ENCODE data around the gene BLVRA. TPM values are rescaled to one million over a fixed set of nuclear protein-coding genes. Genes with fewer than 3 reads are reported as not detected.

BLVRA gene
- total RNA-seq, 1 donor, result 24.0 TPM

DNA sequence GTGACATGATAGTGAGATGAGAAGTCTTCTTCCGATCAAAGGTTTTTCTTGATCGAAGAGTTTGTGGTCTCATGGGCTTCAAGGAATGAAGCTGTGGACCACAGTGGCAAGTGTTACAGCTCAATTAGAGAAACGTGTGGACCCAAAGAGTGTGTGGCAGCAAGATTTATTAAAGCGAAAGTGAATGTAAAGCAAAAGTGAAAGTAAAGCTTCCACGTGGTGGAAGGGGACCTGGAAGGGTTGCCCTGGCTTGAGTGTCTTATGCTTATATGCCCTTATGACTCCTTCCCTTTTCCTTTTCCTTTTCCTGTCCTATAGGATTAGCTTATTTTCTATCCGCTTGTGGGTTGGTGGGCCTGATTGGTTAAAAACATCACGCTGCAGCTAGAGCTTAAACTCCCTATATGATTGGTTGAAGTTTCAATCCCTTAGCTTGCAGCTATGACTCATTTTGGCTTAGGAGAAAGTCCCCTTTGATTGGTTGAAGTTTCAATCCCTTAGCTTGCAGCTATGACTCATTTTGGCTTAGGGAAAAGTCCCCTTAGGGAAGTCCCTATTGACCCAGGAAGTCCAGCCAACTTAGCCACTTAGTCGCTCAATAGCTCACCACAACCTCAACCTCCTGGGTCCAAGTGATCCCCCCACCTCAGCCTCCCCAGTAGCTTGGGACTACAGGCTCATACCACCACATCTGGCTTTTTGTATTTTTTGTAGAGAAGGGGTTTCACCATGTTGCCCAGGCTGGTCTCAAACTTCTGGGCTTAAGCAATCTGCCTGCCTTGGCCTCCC is 76.2 kb downstream of the BLVRA start:
- no peak overlapping the region for H3K4me3 ChIP-seq (ENCODE audit: low read depth, low read length)
- TF ChIP-seq, protein P1, sequence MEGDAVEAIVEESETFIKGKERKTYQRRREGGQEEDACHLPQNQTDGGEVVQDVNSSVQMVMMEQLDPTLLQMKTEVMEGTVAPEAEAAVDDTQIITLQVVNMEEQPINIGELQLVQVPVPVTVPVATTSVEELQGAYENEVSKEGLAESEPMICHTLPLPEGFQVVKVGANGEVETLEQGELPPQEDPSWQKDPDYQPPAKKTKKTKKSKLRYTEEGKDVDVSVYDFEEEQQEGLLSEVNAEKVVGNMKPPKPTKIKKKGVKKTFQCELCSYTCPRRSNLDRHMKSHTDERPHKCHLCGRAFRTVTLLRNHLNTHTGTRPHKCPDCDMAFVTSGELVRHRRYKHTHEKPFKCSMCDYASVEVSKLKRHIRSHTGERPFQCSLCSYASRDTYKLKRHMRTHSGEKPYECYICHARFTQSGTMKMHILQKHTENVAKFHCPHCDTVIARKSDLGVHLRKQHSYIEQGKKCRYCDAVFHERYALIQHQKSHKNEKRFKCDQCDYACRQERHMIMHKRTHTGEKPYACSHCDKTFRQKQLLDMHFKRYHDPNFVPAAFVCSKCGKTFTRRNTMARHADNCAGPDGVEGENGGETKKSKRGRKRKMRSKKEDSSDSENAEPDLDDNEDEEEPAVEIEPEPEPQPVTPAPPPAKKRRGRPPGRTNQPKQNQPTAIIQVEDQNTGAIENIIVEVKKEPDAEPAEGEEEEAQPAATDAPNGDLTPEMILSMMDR (IDR thresholded peaks at IDR 0.05; ENCODE audit: insufficient read depth, low read length), result no peak
- peak; percentile 21 for DNase-seq (ENCODE audit: low read depth)

DNA sequence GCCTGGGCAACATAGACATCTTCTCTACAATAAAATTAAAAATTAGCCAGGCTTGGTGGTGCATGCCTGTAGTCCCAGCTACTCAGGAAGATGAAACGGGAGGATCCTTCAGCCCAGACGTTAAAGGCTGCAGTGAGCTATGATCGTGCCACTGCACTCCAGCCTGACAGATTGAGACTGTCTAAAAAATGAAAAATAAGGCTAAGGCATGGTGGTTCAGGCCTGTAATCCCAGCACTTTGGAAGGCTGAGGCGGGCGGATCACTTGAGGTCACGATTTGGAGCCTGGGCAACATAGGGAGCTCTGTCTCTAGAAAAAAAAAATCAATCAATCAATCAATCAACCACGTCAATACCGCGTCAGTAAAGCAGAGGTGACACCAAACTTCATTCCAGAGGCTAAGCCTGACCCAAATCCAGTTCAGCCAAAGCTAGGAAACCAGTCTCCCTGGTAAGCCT is 79.8 kb downstream of the BLVRA start:
- H3K4me3 ChIP-seq (ENCODE audit: low read depth, low read length), result no peak overlapping the region
- DNase-seq (ENCODE audit: low read depth), result no peak

DNA sequence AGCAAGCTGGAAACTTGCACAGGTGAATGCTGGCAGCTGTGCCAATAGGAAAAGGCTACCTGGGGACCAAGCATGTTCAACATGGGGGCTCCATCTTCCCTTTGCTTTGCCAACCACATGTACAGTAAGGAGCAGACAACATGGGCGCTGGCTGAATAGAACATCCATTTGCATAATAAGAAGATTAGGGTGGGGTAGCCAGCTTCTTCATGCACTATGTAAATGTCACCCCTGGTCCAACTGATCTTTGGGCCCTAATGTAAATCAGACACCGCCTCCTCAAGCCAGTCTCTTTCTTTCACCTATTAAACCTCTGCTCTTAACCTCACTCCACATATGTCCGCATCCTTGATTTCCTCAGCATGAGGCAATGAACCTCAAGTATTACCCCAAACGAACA is 84.8 kb downstream of the BLVRA start:
- H3K4me3 ChIP-seq (ENCODE audit: low read depth, low read length), result no peak overlapping the region
- TF ChIP-seq, protein P1 (IDR thresholded peaks at IDR 0.05; ENCODE audit: insufficient read depth, low read length), result no peak

More for the DNA sequence above, 79.8 kb downstream of the BLVRA start:
- TF ChIP-seq, protein P1 (IDR thresholded peaks at IDR 0.05; ENCODE audit: insufficient read depth, low read length), result no peak

DNA sequence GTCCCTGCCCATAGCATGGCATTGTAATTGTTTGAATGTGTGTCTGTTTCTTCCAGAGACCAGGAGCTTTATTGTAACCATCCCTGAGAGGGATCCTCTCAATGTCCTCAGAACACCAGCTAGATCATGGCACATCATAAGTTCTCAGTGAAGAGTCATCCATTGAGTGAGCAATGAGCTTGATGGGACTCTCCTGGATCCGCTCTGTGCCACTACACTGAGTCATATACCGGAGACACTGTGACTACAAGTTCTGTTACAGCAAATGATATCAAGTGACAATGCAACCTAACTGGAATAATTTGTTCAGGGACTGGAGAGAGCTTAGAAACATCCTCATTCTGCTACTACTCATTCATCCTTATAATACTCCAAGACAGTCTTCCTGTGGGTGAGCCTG is 85.8 kb downstream of the BLVRA start:
- TF ChIP-seq, protein P1 (IDR thresholded peaks at IDR 0.05; ENCODE audit: insufficient read depth, low read length), result no peak
- H3K4me3 ChIP-seq (ENCODE audit: low read depth, low read length), result no peak overlapping the region
- DNase-seq (ENCODE audit: low read depth), result no peak

More for the DNA sequence above, 84.8 kb downstream of the BLVRA start:
- DNase-seq (ENCODE audit: low read depth), result no peak

DNA sequence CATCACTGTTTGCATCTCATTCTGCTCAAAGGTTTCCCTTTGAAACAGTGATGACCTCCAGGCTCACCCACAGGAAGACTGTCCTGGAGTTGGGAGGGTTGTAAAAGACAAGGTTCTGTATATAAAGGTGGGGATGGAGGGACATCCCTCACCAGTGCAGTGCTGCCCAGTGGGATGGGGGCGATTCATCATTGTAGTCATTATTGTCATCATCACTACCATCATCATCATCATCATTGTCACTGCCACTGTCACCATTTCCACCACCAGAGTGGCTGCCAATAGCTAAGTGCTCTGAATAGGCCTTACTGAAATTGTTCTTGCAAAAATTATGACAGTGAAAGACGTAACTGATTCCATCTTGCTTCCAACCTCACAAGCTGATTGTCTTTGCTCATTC is 86.2 kb downstream of the BLVRA start:
- DNase-seq (ENCODE audit: low read depth), result no peak
- no peak overlapping the region for H3K4me3 ChIP-seq (ENCODE audit: low read depth, low read length)
- TF ChIP-seq, protein P1 (IDR thresholded peaks at IDR 0.05; ENCODE audit: insufficient read depth, low read length), result no peak

DNA sequence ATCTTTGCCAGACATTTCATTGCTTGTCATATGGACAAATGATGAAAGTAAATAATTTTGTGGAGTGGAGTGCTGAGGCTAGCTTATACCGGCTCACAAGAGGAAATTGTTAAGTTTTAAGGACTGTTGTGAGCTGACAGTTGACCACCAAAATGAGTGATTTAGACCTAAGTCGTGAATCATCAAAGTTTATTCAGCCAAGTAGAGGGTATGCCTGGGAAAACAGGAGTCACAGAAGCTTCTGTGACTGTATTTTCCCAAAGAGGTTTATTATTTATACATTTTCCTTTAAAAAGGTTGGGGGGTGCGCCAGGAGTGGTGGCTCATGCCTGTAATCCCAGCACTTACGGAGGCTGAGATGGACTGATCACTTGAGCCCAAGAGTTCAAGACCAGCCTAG is 89.0 kb downstream of the BLVRA start:
- DNase-seq (ENCODE audit: low read depth), result no peak
- TF ChIP-seq, protein P1 (IDR thresholded peaks at IDR 0.05; ENCODE audit: insufficient read depth, low read length), result no peak
- H3K4me3 ChIP-seq (ENCODE audit: low read depth, low read length), result no peak overlapping the region

Measured in fibroblast of the aortic adventitia (primary cell).